Jurkat, Clone E6-1 (cell line): ENCODE results near the gene ACP4. TPM values are rescaled to one million over a fixed set of nuclear protein-coding genes. Genes with fewer than 3 reads are reported as not detected.
"Not testable (repeated sequence)": the region's sequence is repeated elsewhere in the genome, so short reads cannot be mapped to it uniquely, and the experiment has no call there.

Experiments used
- DNase-seq: peaks from one replicate; pipeline ENCODE4 v3.0.0-alpha.2; 2011; ENCODE audit warnings: low read depth, low spot score
- H3K4me3 ChIP-seq: 2 replicates; pipeline ENCODE4 v1.5.1; 2011; ENCODE audit warnings: mild to moderate bottlenecking, low read length, control low read depth, moderate library complexity
- polyA plus RNA-seq: library from polyadenylated mRNA; unstranded; fragments of >200 nt; gene quantifications from one replicate; pipeline ENCODE4 v1.2.1, GENCODE V29; 2012; ENCODE audit warnings: missing spikeins; ENCODE audit not compliant: insufficient read length, insufficient read depth

The ACP4 gene, protein sequence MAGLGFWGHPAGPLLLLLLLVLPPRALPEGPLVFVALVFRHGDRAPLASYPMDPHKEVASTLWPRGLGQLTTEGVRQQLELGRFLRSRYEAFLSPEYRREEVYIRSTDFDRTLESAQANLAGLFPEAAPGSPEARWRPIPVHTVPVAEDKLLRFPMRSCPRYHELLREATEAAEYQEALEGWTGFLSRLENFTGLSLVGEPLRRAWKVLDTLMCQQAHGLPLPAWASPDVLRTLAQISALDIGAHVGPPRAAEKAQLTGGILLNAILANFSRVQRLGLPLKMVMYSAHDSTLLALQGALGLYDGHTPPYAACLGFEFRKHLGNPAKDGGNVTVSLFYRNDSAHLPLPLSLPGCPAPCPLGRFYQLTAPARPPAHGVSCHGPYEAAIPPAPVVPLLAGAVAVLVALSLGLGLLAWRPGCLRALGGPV
- not detected for polyA plus RNA-seq

- DNase-seq: no peak
- H3K4me3 ChIP-seq: no peak within 1 kb of the TSS
These were observed at the start of gene ACP4 for GRCh38 chr19:50790396-50790795. Gene ACP4 (plus strand): TSS chr19:50790415. CDS start chr19:50790415, 0 bp downstream.

- H3K4me3 ChIP-seq: no peak overlapping the region
- DNase-seq: no peak
These were observed 48.9 kb upstream of the ACP4 start for GRCh38 chr19:50741179-50741933.

DNA sequence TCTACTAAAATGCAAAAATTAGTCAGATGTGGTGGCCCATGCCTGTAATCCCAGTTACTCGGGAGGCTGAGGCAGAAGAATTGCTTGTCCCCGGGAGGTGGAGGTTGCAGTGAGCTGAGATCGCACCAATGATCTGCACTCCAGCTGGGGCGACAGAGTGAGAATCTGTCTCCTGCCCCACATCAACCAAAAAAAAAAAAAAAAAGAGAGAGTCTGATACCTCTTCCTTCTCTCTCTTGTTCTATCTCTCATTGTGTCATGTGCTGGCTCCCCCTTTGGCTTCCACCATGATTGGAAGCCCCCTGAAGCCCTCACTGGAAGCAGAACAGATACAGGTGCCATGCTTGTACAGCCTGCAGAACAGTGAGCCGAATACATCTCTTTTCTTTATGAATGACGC is 46.7 kb upstream of the ACP4 start:
- DNase-seq: no peak
- no peak overlapping the region for H3K4me3 ChIP-seq

- DNase-seq: peak; percentile 66
- peak overlapping the region; percentile 31 for H3K4me3 ChIP-seq
These were observed 45.0 kb upstream of the ACP4 start for GRCh38 chr19:50745221-50745620.

GRCh38 chr19:50747141-50747540 is 43.1 kb upstream of the ACP4 start:
- not testable (repeated sequence) for DNase-seq, H3K4me3 ChIP-seq

- DNase-seq: no peak
These were observed 40.7 kb upstream of the ACP4 start for GRCh38 chr19:50749490-50749889.

GRCh38 chr19:50750010-50750409 is 40.2 kb upstream of the ACP4 start:
- no peak overlapping the region for H3K4me3 ChIP-seq
- DNase-seq: no peak

More at GRCh38 chr19:50749490-50749889, 40.7 kb upstream of the ACP4 start:
- H3K4me3 ChIP-seq: no peak overlapping the region

DNA sequence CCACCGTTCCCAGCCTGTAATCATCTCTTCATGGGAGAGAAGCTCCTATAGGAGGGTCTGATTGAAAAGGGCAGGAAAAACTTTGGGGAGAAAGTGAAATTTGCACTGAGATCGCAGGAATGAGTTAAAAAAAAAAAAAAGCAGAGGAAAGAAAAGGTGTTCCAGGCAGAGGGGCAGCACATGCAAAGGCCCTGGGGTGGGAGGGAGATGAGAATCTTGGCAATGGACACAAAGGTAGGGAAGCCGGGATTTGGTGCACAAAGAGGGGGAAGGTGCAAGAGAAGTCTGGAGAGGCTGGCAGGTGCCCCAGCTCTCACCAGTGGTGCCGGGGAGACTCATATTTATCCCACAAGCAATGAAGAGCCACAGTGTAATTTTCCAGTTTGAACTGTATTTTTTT is 36.3 kb upstream of the ACP4 start:
- no peak for DNase-seq
- no peak overlapping the region for H3K4me3 ChIP-seq

DNA sequence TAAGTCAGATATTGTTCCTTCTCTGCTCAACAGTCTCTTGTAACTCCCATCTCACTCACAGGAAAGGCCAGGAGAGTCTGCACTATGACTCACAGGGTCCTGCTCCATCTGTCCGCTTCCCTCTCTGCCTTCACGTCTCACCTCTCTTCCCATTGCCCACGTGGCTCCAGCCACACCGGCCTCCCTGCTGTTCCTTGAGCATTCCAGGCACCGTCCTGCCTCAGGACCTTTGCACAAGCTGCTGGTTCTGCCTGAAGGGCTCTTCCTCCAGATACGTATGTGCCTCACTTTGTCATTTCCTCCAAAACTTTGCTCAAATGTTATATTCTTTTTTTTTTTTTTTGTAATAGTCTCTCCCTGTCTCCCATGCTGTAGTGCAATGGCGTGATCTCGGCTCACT is 34.0 kb upstream of the ACP4 start:
- not testable (repeated sequence) for DNase-seq, H3K4me3 ChIP-seq

DNA sequence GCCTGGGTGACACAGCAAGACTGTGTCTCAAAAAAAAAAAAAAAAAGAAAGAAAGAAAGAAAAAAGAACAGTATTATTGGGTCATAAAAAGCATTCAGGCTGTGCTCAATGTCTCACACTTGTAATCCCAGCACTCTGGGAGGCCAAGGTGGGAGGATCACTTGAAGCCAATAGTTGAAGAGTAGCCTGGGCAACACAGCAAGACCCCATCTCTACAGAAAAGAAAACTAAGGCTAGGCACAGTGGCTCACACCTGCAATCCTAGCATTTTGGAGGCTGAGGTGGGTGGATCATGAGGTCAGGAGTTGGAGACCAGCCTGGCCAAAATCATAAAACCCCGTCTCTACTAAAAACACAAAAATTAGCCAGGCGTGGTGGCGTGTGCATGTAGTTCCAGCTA is 32.6 kb upstream of the ACP4 start:
- DNase-seq, H3K4me3 ChIP-seq: not testable (repeated sequence)

GRCh38 chr19:50759076-50759475 is 31.1 kb upstream of the ACP4 start:
- H3K4me3 ChIP-seq, DNase-seq: not testable (repeated sequence)

GRCh38 chr19:50759886-50760285 is 30.3 kb upstream of the ACP4 start:
- no peak overlapping the region for H3K4me3 ChIP-seq
- peak; percentile 68 for DNase-seq

- not testable (repeated sequence) for DNase-seq, H3K4me3 ChIP-seq
These were observed 28.7 kb upstream of the ACP4 start for GRCh38 chr19:50761501-50761900.

GRCh38 chr19:50763521-50763920 is 26.7 kb upstream of the ACP4 start:
- DNase-seq, H3K4me3 ChIP-seq: not testable (repeated sequence)

DNA sequence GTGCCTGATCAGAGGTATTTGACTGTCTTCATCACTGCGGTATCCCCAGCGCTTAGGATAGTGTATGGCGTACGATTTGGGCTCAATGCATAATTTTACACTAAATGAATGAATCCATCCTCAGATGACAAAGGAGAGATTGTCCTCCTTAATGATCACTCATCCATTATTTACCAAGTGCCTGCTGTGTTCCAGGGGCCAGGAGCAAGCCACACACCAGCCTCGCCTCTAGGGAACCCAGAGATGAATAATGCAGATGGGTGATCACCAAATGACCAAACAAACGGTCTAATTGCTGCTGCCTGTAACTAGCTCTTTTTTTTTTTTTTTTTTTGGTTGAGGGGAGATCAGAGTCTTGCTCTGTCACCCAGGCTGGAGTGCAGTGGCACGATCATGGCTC is 25.8 kb upstream of the ACP4 start:
- DNase-seq: no peak
- no peak overlapping the region for H3K4me3 ChIP-seq

- not testable (repeated sequence) for DNase-seq, H3K4me3 ChIP-seq
These were observed 23.5 kb upstream of the ACP4 start for GRCh38 chr19:50766746-50767145.

GRCh38 chr19:50767263-50767662 is 23.0 kb upstream of the ACP4 start:
- not testable (repeated sequence) for DNase-seq, H3K4me3 ChIP-seq

- H3K4me3 ChIP-seq: no peak overlapping the region
- DNase-seq: no peak
These were observed 21.9 kb upstream of the ACP4 start for GRCh38 chr19:50768277-50768676.

DNA sequence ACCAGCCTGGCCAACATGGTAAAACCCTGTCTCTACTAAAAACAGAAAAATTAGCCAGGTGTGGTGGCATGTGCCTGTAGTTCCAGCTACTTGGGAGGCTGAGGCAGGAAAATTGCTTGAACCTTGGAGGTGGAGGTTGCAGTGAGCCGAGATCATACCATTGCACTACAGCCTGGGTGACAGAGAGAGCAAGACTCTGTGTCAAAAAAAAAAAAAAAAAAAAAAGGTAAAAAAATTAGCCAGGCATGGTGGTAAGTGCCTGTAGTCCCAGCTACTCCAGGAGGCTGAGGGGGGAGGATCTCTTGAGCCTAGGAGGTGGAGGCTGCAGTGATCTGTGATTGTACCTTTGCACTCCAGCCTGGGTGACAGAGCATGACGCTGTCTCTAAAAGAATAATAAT is 20.1 kb upstream of the ACP4 start, which contains the start of gene GPR32:
GPR32 (plus strand) TSS at position 301 of the 400 bp plus-strand sequence. CDS start 137 bp downstream, outside the sequence.
- DNase-seq, H3K4me3 ChIP-seq: not testable (repeated sequence)

DNA sequence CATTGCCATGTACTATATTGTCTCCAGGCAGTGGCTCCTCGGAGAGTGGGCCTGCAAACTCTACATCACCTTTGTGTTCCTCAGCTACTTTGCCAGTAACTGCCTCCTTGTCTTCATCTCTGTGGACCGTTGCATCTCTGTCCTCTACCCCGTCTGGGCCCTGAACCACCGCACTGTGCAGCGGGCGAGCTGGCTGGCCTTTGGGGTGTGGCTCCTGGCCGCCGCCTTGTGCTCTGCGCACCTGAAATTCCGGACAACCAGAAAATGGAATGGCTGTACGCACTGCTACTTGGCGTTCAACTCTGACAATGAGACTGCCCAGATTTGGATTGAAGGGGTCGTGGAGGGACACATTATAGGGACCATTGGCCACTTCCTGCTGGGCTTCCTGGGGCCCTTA is 19.3 kb upstream of the ACP4 start:
- H3K4me3 ChIP-seq: no peak overlapping the region
- DNase-seq: no peak
